PFSK-1 (cell line): ENCODE measurements around the gene CENPU.

Source experiments
- POLR2AphosphoS5 ChIP-seq: IDR thresholded peaks from 2 replicates; pipeline ENCODE4 v1.6.1; 2012; ENCODE audit warnings: low read depth, mild to moderate bottlenecking, control low read depth, low read length, moderate library complexity
- SIN3A ChIP-seq: IDR thresholded peaks from 2 replicates; pipeline ENCODE4 v1.6.1; 2012; ENCODE audit warnings: mild to moderate bottlenecking, low read length, moderate library complexity, borderline replicate concordance; ENCODE audit not compliant: insufficient read depth

DNA sequence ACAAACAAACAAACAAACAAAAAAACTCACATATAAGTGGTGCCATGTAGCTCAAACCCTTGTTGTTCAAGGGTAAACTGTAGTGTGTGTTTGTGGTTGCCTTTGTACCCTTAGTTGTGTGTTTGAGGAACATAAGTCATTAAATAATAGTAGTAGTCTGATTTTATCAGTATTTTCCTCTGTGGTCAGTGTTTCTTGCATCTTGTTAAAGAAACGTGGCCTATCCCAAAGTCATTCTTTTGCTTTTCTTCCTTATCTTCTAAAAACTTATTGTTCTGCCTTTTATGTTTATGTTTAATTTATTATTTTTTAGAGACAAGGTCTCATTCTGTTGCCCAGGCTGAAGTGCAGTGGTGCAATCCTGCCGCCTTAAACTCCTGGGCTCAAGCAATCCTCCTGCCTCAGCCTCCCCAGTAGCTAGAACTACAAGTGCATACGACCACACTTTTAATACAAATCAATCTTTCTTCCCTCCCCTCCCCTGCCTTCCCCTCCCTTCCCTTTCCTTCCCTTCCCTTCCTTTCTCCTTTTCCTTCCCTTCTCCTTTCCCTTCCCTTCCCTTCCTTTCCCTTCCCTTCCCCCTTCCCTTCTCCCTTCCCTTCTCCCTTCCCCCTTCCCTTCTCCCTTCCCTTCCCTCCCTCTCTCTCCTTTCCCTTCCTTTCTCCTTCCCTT lies 57.9 kb downstream of the CENPU start:
- TF ChIP-seq POLR2AphosphoS5 (no peak), SIN3A (no peak)
